DMS153 treated with DMSO at 0.1 percent for 48 hours (cell line): ENCODE data around the gene LCE3E.
A peak's percentile ranks its signal among the peaks of the same experiment; 100 is the strongest.
"Not testable (repeated sequence)": the region's sequence is repeated elsewhere in the genome, so short reads cannot be mapped to it uniquely, and the experiment has no call there.

Source experiments
- DNase-seq: peaks from one replicate; lab custom pipeline; 2025; ENCODE audit not compliant: unreplicated experiment; lab: John Stamatoyannopoulos, UW

Gene LCE3E, protein sequence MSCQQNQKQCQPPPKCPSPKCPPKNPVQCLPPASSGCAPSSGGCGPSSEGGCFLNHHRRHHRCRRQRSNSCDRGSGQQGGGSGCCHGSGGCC

DNA sequence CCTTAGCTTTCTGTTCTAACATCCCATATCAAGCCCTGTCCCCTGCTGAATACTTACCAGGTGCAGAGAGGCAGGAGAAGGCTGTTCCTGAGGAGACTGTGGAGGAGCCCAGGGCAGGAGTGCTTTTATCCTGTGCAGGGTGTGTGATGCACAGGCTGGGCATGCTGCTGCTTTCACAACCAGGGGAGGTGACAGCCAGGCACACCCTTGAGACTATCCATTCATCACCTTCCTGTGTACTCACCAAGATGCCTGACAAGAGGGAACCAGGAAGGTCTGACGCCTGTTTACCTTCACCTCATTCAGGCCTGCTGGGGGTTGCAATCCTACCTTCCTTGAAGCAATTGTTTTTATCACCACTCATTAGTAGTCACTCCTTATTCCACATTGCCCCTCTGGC lies at the start of gene LCE3E:
Gene LCE3E, minus strand, starts transcription at position 100 of the 400 bp plus-strand sequence. CDS start 572 bp downstream, outside the sequence.
- no peak for DNase-seq

DNA sequence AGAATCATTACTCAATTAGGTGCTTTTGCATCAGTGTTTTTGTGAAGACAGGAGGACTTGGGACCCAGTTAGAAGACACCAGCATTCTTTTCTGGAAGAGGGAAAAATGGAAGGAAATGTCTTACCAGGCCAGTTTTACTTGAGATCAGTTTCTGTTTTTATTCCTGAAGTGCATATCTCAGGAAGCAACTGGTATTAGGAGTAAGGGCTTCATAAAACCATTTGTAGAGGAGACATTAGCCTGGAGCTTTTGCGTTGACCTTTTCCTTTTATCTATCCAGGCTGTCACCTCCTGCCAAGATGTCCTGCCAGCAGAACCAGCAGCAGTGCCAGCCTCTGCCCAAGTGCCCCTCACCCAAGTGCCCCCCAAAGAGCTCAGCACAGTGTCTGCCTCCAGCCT lies 46.9 kb upstream of the LCE3E start, which contains the start of gene LCE3B:
Gene LCE3B, plus strand, starts transcription at position 301 of the 400 bp plus-strand sequence. Its CDS starts 0 bp downstream, at position 301.
- no peak for DNase-seq

DNA sequence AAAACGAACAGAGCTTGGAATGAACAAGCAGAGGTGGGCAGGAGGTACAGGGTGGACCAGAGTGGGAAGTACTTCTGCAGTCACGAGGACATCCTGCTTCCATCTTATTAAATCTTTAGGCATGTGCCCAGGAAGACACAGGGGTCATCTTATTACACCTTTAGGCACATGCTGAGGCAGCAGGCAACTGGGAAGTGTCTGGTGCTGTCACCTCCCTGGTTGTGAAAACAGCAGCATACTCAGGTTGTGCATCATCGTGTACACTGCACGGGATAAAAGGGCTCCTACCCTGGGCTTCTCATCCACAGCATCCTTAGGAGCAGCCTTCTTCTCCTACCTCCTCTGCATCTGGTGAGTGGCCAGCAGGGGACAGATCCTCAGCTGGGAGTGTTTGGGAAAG lies 33.4 kb upstream of the LCE3E start, which contains the start of gene LCE3C:
Gene LCE3C, plus strand, starts transcription at position 301 of the 400 bp plus-strand sequence. CDS start 498 bp downstream, outside the sequence.
- DNase-seq: no peak

DNA sequence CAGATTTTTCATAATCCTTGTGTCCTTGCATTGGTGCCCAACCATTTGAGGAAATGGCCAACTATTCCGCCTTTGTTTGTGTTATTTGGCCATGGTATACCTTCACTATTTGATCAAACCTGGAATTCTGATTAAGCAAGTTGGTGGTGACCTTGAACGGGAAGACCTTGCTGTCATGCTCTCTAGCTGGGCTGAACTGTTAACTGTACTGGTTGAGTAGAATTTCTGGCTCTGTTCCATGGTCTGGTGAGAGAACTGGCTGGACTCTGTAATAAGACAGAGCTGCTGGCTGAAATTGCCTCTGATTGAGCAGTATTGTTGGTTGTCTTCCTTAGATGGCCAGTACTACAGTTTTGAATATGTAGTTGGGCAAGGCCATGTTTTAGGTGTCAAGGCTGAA lies 30.4 kb upstream of the LCE3E start:
- no peak for DNase-seq

DNA sequence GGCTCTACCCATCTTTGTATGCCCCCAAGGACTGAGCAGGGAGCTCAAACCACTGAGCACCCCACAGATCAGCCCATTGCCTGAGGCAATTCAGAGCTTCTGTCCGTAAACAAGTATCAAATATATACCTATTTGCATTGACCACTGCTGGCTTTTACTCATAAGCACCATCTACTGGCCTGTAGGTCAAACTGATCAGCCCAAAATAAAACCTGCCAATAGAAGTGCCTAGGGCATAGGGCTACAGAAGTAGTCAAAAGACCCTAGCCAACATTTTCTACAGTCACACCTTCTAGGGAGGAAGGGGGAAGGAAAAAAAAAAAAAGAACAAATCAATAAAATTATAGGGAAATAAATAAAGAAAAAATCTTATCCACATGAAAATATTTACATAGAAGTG lies 19.0 kb upstream of the LCE3E start:
- no peak for DNase-seq

DNA sequence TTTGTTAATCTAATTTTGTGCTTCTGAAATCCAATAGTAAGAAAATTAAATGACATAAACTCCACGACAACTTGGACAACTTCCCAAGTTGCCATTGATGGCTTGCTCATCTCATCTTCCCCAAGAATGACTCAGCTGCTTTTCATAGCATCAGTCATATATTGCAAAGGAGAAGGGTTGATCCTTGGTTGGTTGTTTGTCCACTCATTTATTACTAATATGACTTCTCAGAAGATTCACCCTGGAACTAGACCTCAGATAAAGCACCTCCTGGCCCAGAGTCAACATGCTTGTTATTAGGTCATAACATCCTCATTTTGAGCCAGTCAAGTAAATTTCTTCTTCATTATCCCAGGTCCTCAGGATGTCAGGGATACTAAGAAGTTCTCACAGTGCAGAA lies 16.1 kb upstream of the LCE3E start:
- no peak for DNase-seq

DNA sequence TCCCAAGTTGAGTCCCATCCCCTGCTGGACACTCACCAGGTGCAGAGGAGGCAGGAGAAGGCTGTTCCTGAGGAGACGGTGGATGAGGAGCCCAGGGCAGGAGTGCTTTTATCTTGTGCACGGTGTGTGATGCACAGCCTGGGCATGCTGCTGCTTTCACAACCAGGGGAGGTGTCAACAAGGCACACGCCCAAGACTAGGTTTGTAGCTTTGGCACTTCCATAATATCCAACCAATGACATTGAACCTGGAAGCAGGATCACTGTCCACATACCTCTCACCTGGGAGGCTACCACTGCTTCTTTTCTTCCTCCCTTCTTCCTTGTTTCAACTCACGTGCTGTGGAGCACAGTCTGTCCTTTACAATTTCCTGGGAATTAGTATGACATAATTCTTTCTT lies 13.9 kb upstream of the LCE3E start, which contains the start of gene LCE3D:
Gene LCE3D, minus strand, starts transcription at position 84 of the 400 bp plus-strand sequence. CDS start 580 bp downstream, outside the sequence.
- DNase-seq: no peak

DNA sequence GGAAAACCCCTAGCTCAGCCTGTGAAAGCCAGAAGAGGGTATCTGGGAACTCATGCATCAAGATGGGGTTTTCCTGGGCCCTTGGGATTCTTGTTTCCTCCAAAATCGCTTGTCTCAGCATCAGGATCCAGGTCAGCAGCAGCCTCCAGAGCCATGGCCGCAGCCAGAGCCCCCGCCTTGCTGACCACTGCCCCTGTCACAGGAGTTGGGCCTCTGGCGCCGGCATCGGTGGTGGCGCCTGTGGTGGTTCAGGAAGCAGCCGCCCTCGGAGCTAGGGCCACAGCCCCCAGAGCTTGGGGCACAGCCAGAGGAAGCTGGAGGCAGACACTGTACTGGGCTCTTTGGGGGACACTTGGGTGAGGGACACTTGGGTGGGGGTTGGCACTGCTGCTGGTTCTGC lies 12.9 kb upstream of the LCE3E start:
- DNase-seq: not testable (repeated sequence)

DNA sequence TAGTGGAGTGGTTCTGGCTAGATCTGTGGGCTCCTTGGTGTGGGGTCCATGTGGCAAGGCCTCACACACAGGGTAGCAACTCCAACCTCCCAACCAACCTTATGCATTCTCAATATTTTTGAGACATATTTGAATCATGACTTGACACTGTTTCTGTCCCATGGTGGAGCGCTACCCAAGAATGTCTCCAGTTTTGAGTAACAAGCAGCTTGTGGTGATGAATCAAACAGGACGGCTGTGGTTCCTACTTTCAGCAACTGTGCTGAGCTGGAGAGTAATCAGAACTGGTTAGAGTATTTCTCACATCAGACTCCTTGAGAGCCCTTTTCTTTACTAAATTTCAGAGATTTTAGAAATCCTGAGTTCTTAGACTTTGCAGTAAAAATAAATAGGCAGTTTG lies 10.6 kb upstream of the LCE3E start:
- no peak for DNase-seq

DNA sequence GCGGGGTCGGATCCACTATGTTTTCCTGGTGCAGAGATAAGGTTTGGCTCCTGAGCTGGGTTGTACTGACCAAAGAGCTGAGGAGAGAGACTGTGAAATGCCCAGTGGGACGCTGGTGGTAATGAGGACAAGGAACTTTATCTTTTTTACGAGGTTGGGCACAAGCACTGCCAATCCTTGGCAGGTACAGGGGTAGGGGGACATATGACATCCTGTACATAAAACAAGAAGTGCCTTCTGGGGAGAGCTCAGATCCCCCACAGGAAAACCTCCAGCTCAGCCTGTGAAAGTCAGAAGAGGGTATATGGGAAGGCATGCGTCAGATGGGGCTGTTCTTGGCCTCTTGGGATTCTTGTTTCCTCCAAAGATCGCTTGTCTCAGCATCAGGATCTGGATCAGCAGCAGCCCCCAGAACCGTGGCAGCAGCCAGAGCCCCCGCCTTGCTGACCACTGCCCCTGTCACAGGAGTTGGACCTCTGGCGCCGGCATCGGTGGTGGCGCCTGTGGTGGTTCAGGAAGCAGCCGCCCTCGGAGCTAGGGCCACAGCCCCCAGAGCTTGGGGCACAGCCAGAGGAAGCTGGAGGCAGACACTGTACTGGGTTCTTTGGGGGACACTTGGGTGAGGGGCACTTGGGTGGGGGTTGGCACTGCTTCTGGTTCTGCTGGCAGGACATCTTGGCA lies 905 bp downstream of the LCE3E start:
- no peak for DNase-seq

DNA sequence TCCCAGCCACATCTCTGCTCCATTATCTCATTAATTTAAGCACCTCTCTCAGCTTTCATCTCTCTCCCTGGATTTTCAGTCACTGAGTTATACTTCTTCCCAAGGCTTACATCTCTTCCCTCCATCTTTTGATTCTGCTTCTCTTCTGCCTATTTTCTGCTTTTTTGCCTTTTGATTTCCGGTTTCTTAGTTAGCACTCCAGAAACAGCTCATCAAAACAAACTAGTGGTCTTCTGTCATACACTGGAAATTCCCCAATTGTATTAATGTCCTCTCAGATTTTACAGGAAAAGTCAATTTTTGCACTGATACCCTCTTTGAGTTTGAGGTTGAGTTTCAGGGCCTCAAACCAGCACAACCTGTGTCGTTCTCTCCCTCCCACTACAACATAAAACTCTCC lies 1.5 kb downstream of the LCE3E start:
- no peak for DNase-seq

DNA sequence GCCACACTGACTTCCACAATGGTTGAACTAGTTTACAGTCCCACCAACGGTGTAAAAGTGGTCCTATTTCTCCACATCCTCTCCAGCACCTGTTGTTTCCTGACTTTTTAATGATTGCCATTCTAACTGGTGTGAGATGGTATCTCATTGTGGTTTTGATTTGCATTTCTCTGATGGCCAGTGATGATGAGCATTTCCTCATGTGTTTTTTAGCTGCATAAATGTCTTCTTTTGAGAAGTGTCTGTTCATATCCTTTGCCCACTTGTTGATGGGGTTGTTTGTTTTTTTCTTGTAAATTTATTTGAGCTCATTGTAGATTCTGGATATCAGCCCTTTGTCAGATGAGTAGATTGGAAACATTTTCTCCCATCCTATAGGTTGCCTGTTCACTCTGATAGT lies 18.2 kb downstream of the LCE3E start:
- DNase-seq: not testable (repeated sequence)

DNA sequence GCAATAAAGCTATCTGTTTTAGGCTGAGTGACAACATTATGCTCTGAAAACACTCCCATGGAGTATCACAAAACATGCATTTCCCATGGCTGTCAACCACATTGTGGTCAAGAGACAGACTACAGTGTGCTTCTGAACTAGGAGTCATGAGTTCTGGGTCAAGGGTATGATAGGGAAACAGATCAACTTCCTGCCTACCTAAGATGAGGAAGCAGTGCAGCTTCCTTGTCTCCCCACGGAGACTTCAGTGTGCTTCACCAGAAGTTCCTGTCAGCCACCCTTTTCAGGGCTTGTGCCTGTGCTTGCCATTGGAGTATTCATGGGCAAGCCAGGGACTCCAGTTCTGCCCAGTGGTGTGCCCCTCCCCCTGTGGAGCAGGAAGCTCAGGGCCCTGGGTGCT lies 19.9 kb downstream of the LCE3E start:
- DNase-seq: no peak

DNA sequence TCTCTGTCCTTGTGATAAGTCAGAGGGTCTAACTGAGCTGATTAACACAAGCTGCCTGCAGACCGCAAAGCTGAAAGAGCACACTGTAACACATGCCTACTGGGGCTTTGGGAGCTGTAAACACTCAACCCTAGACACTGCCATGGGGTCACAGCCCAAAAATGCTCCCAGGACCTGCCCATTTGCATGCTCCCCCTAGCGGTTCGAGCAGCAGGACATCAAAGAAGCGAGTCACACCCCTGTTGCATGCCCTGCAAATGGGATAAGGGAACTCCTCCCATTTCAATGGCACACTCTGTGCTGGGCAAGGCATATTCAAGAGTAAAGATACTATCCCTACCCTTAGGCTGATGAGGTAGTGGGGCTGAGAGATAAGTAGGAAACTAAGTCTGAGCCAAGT lies 22.8 kb downstream of the LCE3E start:
- no peak for DNase-seq

DNA sequence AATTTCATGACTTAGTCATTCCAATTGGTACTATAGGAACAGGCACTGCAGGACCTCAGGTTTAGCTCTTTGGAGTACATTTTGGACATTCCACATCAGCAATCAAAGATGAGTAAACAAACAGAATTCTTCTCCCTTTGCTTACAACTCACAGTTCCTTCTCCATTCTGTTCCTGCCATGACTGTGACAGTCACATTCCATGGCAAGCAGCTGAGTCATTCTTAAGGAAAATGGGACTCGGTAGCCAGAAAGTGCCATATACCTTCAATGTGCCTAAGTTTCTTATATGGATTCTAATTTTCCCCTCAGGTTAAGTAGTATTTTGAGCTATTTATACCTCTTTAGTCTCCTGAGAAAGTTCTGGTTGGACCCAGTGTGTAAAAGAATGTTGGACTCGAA lies 26.7 kb downstream of the LCE3E start:
- DNase-seq: no peak

DNA sequence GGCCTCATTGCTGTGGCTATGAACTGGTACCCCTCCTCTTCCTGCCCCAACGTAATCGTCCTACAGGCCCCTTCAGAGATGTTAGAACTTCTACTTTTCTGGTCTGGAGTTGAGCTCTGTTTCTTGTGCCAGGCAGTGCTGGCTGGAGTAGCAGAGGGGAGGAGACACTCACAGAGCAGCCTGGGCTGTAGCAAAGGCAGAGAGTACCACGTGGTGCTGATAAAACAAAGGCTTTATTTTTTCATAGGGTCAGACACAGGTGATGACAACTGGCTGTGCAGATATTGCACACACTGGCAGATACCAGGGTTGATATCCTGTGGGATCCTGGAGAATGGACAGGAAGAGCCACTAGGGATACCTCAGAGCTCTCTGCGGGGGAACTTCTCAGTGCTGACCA lies 29.1 kb downstream of the LCE3E start:
- DNase-seq: no peak

DNA sequence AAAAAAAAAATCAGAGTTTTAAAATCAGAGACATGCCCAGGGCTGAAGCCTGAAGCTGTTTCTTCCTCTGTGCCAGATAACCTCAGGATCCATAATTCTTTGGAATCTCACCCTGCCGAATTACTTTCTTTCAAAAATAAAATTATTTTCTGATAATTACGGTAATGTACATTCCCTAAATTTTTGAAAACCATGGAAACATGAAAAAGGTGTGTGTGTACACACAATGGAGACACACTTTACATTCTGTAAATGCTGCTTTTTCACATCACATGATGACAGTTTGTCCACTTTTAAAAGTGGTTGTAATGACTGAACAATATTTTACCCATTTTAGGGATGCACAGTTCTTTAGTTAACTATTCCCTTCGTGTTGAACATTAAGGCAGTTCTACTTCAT lies 30.8 kb downstream of the LCE3E start:
- no peak for DNase-seq

DNA sequence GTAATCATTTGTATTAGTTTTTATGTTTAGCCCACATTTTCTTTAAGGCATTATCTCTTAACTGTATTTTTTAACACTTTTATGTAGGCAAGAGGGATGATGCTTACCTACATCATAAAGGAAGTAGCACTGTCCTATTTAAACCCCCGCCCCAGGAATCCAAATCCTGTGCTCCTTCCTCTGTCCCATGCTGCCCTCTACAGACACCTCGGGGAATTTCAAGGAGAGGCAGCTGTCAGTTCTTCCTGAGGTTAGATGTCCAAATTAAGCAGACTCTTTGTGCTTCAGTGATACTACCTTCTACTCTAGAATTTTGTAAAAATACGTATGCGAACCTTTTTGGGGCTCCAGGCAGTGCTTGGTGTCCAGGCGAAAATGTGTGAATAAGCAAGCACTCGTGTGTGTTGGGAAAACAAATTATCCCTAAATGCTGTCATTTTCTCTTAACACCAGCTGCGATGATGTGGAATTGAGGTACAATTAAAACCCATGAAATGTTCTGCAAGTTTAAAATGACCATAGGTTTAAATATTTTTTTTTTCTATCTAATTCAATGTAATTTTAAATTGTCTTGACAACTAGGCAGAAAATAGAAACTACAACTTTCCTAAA lies 33.1 kb downstream of the LCE3E start:
- peak; percentile 35 for DNase-seq

DNA sequence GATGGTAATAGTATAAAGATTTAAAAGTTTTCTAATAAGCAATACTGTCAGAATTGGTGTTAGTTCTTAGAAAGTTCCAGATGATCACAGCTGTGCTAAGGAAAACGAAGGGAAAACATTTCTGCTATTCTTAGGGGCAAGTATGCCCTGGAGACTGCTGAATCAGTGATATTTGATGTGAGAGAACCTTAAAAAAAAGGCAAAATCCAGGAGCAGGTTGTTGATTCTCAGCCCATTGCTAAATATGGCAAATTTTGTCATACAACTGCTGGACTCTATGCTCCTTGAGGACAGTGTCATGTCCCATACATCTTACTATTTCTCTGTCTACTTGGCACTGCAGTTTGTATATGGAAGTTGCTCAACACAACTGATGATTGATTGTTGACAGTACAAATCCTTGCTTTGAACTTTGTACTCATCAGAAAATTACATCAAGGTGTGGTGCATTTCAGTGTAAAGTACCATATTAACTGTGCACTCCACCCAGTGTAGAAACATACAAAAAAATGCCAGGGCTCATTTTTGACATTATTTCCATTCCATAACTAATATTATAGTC lies 41.4 kb downstream of the LCE3E start:
- DNase-seq: no peak

DNA sequence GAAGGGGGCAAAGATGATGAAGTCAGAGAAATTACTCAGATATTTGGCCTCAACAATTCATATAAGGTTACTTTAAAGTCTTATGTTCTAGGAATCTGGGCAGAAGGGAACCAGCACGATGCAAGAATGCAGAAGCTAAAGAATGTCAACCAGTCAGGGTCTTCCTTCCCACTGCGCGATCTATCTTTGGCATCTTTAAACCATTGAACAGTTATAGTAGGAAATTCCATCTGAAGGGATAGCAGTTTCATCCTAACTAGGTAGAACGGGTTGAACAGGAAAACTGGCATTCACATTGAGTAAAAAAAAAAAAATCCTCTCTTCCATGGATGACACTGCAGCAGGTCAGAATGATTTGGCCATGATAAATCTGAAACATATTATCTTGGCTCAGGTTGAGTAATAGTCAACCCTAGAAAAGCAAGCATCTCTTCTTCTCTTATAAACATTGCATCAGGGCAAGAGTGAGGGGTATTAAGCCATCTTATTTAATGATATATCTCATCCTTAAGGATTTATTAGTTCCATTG lies 46.0 kb downstream of the LCE3E start:
- DNase-seq: no peak

DNA sequence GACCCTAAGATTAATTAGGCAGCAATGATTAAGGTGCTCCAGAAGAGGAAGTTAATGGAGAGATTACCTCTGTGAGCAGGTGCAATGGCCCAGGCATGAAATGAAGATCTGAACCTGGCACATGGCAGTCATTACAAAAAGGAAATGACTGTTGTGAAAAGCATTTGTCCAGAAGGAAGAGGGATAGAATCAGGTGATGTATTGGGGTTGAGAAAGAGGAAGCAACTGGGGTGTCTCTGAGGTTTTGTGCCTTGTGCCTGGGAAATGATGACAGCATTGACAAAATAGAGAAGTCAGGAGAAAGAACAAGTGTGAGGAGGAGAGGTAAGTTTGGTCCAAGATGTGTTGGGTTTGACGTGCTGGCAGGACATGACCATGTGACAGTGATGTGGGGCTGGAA lies 46.7 kb downstream of the LCE3E start:
- DNase-seq: no peak
